SK-N-MC (cell line): ENCODE results near the gene RER1.

Experiments
- DNase-seq: peaks from one replicate; pipeline ENCODE4 v3.0.0-alpha.2; 2011; ENCODE audit warnings: low read depth, low spot score
- H3K27ac ChIP-seq: fragments of 200-600 bp; sonication (generic); 2 replicates; pipeline ENCODE4 v1.5.1; 2016; ENCODE audit warnings: mixed run types
- H3K36me3 ChIP-seq: fragments of 200-600 bp; sonication (generic); 2 replicates; pipeline ENCODE4 v1.6.1; 2017; ENCODE audit warnings: antibody characterized with exemption, low read length, mixed read lengths; ENCODE audit not compliant: insufficient read depth
- H3K4me3 ChIP-seq: fragments of 200-600 bp; sonication (generic); 2 replicates; pipeline ENCODE4 v1.5.1; 2016
- H3K9ac ChIP-seq: fragments of 200-600 bp; sonication (generic); 2 replicates; pipeline ENCODE4 v1.8.0; 2017; ENCODE audit warnings: mixed run types, mixed read lengths; ENCODE audit not compliant: insufficient read length
- H3K9me3 ChIP-seq: fragments of 200-600 bp; sonication (generic); 2 replicates; pipeline ENCODE4 v1.6.1; 2017; ENCODE audit warnings: low read depth, mild to moderate bottlenecking, antibody characterized with exemption, low read length, moderate library complexity, mixed read lengths
- EZH2 ChIP-seq: fragments of 200-600 bp; sonication (generic); IDR thresholded peaks from one replicate; pipeline ENCODE4 v1.6.1; 2017; ENCODE audit warnings: antibody characterized with exemption
- FOXP2 ChIP-seq: optimal IDR thresholded peaks from 2 replicates; pipeline ENCODE3; 2011; ENCODE audit warnings: mild to moderate bottlenecking, moderate library complexity; ENCODE audit not compliant: insufficient read depth; ENCODE audit errors: extremely low read length, control extremely low read depth
- POLR2AphosphoS5 ChIP-seq: IDR thresholded peaks from 2 replicates; pipeline ENCODE4 v1.6.1; 2012; ENCODE audit warnings: mild to moderate bottlenecking, low read depth, low read length, borderline replicate concordance

Gene RER1

DNA sequence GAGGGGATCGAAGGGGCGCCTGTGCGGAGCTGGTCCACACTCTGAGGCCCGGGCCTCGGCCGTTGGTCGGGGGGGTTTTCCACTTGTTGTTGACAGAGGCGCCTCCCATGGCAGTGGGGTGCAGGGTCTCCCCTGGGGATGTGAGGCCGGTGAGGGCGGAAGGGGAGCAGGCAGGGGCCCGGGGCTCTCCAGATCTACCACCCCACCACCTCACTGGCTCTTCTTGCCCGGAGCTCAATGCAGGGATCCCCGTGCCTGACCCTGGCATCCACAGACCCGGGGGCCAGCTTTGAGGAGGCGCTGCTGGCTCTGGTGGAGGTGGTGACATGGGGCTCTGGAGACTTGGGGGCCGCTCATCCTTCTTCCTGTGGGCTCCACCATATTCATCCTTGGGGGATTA, 27.8 kb downstream of the RER1 start:
- no peaks in the 10 kb centered on the region for H3K9me3 ChIP-seq
- TF ChIP-seq FOXP2 (no peak), EZH2 (no peak), POLR2AphosphoS5 (no peak)
- no peak overlapping the region for H3K27ac ChIP-seq
- H3K9ac ChIP-seq, result no peak overlapping the region
- no peak overlapping the region for H3K4me3 ChIP-seq
- no peak for DNase-seq
- no peaks in the 10 kb centered on the region for H3K36me3 ChIP-seq

DNA sequence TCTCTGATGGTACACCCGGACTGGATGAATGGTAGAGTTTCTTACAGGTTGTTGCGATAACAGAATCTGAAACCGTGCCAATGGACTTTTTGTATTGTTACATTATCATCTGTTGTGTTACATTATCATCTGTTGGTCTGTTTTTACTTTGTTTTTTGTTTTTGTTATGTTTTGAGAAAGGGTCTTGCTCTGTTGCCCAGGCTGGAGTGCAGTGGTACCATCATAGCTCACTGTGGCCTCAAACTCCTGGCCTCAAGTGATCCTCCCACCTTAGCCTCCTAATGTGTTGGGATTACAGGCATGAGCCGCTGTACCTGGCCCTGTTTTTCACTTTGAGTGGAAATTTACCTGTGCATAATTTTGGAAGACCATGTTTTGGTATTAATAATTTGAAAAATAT, 30.9 kb downstream of the RER1 start:
- no peak overlapping the region for H3K27ac ChIP-seq
- H3K36me3 ChIP-seq, result no peaks in the 10 kb centered on the region
- no peak for DNase-seq
- TF ChIP-seq POLR2AphosphoS5, result no peak
- TF ChIP-seq EZH2, result no peak
- TF ChIP-seq FOXP2, result no peak
- H3K9ac ChIP-seq, result no peak overlapping the region
- H3K9me3 ChIP-seq, result no peaks in the 10 kb centered on the region
- no peak overlapping the region for H3K4me3 ChIP-seq

DNA sequence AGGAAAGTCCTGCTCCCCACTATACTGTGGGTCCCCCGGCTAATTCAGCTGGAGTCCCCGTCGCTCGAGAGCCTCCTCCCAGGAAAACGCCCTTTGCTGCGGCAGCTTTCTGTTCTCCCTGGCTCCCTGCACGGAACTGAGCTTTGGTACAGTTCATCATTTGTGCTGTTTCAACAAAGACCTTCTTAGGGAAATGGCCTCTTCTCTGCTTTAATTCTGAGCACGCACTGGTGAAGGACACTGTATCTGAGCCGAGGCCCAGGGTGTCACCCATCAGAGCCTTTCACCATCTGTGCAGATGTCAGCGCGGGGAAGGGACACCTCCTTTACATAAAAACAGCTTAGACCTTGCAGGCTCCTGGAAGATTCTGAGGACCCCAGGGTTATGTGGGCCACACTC, 34.3 kb downstream of the RER1 start:
- Histone ChIP-seq H3K9ac (no peak overlapping the region), H3K4me3 (no peak overlapping the region), H3K36me3 (no peaks in the 10 kb centered on the region), H3K9me3 (no peaks in the 10 kb centered on the region), H3K27ac (no peak overlapping the region)
- DNase-seq, result no peak
- no peak for TF ChIP-seq EZH2
- TF ChIP-seq FOXP2, result no peak
- TF ChIP-seq POLR2AphosphoS5, result no peak

DNA sequence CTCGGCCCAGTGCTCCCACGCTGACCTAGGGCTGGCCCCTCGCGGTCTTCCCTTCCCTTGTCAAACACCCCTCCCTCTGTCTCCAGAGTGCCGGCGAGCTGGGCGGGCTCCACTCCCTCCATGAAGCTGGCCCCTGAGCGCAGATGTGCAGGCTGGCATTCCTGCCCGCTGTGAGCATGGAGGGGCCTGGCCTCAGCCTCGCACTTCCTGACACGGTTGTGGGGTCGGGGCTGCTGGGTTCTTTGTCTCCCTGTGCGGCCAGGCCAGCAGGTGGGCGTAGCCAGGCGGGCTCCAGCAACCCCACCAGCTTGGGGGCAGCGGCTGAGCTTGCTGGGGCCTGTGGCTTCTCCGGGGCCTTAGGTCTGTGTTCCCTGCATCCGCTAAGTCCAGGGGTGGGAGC, 34.9 kb downstream of the RER1 start:
- Histone ChIP-seq H3K4me3 (no peak overlapping the region), H3K9ac (no peak overlapping the region), H3K36me3 (no peaks in the 10 kb centered on the region), H3K27ac (no peak overlapping the region), H3K9me3 (no peaks in the 10 kb centered on the region)
- DNase-seq, result no peak
- TF ChIP-seq FOXP2, result no peak
- no peak for TF ChIP-seq EZH2
- TF ChIP-seq POLR2AphosphoS5, result no peak

DNA sequence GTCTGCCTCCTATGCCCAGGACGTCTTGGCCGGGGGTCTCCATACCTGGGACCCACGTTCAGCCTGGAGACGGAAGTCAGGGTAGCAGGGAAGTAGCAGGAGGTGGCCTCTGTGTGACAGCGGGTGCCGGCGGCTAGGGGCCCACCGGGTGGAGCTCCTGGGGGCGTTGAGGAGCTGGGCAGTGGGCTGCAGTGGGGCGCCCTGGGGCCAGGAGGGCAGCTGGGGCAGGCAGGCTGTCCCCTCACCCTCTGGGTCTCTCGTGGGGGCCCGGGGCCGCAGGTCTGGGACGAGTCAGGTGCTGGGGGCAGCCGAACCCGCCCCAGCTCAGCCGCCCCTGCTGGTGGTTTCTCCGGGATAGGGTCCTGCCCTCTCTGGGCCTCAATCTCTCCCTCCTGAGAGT, 35.4 kb downstream of the RER1 start:
- H3K9me3 ChIP-seq, result no peaks in the 10 kb centered on the region
- no peak for DNase-seq
- no peak overlapping the region for H3K9ac ChIP-seq
- H3K36me3 ChIP-seq, result no peaks in the 10 kb centered on the region
- no peak overlapping the region for H3K4me3 ChIP-seq
- TF ChIP-seq POLR2AphosphoS5 (no peak), EZH2 (no peak), FOXP2 (no peak)
- H3K27ac ChIP-seq, result no peak overlapping the region

DNA sequence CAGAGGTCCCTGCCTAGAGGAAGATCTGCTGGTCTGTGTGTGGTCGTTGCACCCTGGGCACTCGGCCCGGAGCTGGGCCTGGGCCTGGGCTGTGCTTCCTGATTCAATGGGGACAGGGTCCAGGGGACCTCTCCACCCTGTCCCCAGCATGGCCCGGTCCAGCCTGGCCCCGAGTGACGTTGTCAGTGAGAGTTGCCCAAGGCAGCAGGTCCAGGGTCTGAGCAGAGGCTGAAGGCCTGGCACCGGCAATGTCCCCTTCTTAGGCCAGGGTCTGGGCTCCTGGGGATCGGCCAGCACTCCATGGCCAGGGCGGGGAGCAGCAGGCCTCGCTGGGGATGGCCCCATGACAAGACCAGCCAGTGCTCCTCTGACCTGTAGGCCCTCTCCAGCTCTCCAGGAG, 36.3 kb downstream of the RER1 start:
- H3K36me3 ChIP-seq, result no peaks in the 10 kb centered on the region
- H3K9me3 ChIP-seq, result no peaks in the 10 kb centered on the region
- H3K4me3 ChIP-seq, result no peak overlapping the region
- no peak for TF ChIP-seq EZH2
- no peak for TF ChIP-seq POLR2AphosphoS5
- no peak for TF ChIP-seq FOXP2
- no peak overlapping the region for H3K27ac ChIP-seq
- no peak overlapping the region for H3K9ac ChIP-seq
- no peak for DNase-seq

DNA sequence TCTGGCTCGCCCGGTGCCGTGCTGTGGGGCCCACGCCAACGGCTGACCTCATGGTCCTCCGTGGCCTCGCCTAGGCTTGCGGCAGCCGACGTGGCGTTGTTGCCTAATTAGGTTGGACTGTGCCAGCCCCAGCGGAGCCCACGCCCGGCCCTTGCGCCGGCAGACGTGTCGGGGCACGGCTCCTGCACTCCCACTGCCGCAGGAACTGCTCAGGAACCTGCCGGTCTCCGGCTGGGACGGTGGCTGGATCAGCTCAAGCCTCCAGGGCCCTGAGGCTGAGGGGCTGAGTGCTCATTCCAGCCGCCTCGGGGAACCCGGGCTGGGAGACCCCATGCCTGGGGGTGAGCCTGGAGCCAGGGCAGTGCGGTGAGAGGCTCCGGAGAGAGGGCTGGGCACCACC, 36.8 kb downstream of the RER1 start:
- H3K27ac ChIP-seq, result no peak overlapping the region
- no peak for DNase-seq
- H3K4me3 ChIP-seq, result no peak overlapping the region
- no peak for TF ChIP-seq FOXP2
- no peak for TF ChIP-seq EZH2
- TF ChIP-seq POLR2AphosphoS5, result no peak
- no peaks in the 10 kb centered on the region for H3K9me3 ChIP-seq
- H3K36me3 ChIP-seq, result no peaks in the 10 kb centered on the region
- H3K9ac ChIP-seq, result no peak overlapping the region

DNA sequence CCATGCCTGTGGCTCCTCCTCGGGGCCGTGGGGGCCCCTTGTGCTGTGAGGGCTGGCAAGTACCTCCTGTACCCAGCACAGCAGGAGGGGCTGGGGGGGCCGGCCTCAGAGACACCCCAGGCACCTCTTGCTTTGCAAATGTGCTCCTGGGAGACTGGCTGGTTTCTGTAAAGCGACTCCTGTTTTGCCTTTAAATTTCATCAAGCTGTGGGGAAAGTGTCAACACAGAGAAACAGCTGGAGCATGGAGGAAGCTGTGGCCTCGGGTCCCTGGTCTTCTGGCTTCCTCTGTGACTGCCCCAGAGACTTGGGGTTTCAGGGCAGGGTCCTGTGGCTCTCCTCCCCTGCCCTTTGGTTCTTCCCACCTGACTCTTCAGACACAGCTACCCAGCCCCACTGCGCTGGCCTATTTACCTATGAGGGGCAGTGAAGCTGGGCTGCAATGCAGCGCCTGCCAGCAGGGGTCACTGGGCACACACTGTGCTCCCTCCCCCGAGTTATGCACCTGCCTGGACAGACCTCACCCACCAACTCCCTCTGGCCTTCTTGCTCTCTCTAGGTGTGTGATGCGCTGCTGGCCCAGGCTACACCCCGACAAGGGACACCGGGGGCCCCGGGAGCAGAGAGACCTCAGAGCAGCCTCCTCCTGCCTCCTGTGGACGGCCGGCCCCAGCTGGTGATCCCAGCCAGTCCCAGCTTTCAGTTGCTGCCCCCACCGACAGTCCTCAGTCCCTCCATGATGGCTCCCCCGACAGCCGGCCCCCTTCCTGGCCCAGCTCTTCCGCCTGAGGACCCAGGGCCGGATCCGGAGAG, 38.3 kb downstream of the RER1 start:
- Histone ChIP-seq H3K4me3 (no peak overlapping the region), H3K9me3 (no peaks in the 10 kb centered on the region), H3K9ac (no peak overlapping the region), H3K27ac (no peak overlapping the region), H3K36me3 (no peaks in the 10 kb centered on the region)
- no peak for DNase-seq
- no peak for TF ChIP-seq FOXP2
- TF ChIP-seq EZH2, result no peak
- TF ChIP-seq POLR2AphosphoS5, result no peak

DNA sequence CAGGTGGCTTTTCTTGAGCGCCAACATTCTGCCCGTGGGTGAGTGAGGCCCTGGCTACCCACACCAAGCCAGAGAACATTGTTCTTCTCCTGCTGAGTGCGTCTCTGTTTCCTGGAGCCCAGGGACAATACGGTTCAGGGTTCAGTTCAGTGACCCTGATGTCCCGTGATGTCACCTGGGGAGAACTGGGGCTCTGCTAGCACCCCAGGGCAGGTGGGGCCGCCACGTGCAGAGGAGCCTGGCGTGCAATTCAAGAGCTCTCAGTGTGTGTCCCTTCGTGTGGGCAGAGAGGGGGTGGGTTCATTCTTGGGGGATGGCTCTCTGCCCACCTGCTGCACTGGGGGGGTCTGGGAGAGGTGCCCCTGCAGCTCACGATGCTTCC, 38.9 kb downstream of the RER1 start:
- TF ChIP-seq POLR2AphosphoS5, result no peak
- TF ChIP-seq EZH2, result no peak
- TF ChIP-seq FOXP2, result no peak
- H3K9me3 ChIP-seq, result no peaks in the 10 kb centered on the region
- H3K36me3 ChIP-seq, result no peaks in the 10 kb centered on the region
- no peak overlapping the region for H3K27ac ChIP-seq
- no peak for DNase-seq
- no peak overlapping the region for H3K9ac ChIP-seq
- H3K4me3 ChIP-seq, result no peak overlapping the region
